GM12878 (cell line): ENCODE data around the gene MYL11. TPM values are rescaled to one million over a fixed set of nuclear protein-coding genes. Genes with fewer than 3 reads are reported as not detected.

ENCODE experiments used
- ATAC-seq: fragments of 200-7000 bp; cut with Tn5 transposase; 3 replicates; pipeline ENCODE4 v1.9.1; 2020; ENCODE audit warnings: mild to moderate bottlenecking, moderate library complexity
- BruUV-seq: library from RNA; stranded (reverse); fragments of 400-500 nt; replicated peaks from 2 replicates; lab custom pipeline; 2021; lab: Mats Ljungman, UMichigan
- CTCF ChIA-PET: fragments of 300-600 bp; sonication (Branson Sonifier 250); formaldehyde crosslinking; extraction: SDS; loops from one replicate; lab custom pipeline; 2021; ENCODE audit warnings: inconsistent platforms; lab: Yijun Ruan, JAX
- POLR2A ChIA-PET: fragments of 350-600 bp; formaldehyde crosslinking; extraction: SDS; loops from one replicate; lab custom pipeline; 2021; ENCODE audit warnings: inconsistent platforms; lab: Charles Lee
- RAD21 ChIA-PET: fragments of 300-600 bp; sonication (Branson Sonifier 250); formaldehyde crosslinking; loops from one replicate; lab custom pipeline; 2023; ENCODE audit warnings: antibody characterized with exemption; ENCODE audit not compliant: unreplicated experiment; lab: Charles Lee
- SMC1A ChIA-PET: fragments of 300-600 bp; sonication (Branson Sonifier 250); formaldehyde crosslinking; loops from one replicate; lab custom pipeline; 2023; ENCODE audit not compliant: unreplicated experiment, uncharacterized antibody; lab: Charles Lee
- DNase-seq: peaks from one replicate; pipeline ENCODE4 v3.0.0-alpha.2; 2011; ENCODE audit warnings: low read depth, low spot score
- FAIRE-seq: peaks from 3 replicates; lab custom pipeline; 2011; peaks lifted over from hg19 to GRCh38; lab: Jason Lieb, UNC
- H2AFZ ChIP-seq: 2 replicates; pipeline ENCODE4 v1.6.0; 2011; ENCODE audit warnings: low read depth, low read length, control low read depth; ENCODE audit not compliant: control insufficient read depth
- H3K27ac ChIP-seq: 2 replicates; pipeline ENCODE4 v1.5.1; 2011; ENCODE audit warnings: control low read depth; ENCODE audit not compliant: control insufficient read depth, insufficient read depth
- H3K27me3 ChIP-seq, 2 experiments: replicated peaks in 1 of 2; 2 replicates each; pipeline versions ENCODE4 v1.6.0 to v1.6.1; 2011; ENCODE audit warnings: low read length in 1 of 2; ENCODE audit not compliant: control insufficient read depth in 2 of 2, insufficient read depth in 2 of 2
- H3K36me3 ChIP-seq, 2 experiments: 2 replicates each; pipeline ENCODE4 v1.5.1; 2011; ENCODE audit warnings: low read length in 1 of 2; ENCODE audit not compliant: control insufficient read depth in 2 of 2, insufficient read depth in 2 of 2
- H3K4me1 ChIP-seq: 2 replicates; pipeline ENCODE4 v1.6.1; 2011; ENCODE audit warnings: mild to moderate bottlenecking, low read length, moderate library complexity, mixed read lengths; ENCODE audit not compliant: control insufficient read depth, insufficient read depth
- H3K4me2 ChIP-seq: 2 replicates; pipeline ENCODE4 v1.6.0; 2011; ENCODE audit warnings: control low read depth; ENCODE audit not compliant: control insufficient read depth, insufficient read depth
- H3K4me3 ChIP-seq: fragments of 200-600 bp; sonication (generic); 2 replicates; pipeline ENCODE4 v1.5.1; 2016
- H3K79me2 ChIP-seq: 2 replicates; pipeline ENCODE4 v1.6.0; 2011; ENCODE audit warnings: low read length; ENCODE audit not compliant: control insufficient read depth, insufficient read depth
- H3K9ac ChIP-seq: 2 replicates; pipeline ENCODE4 v1.8.0; 2011; ENCODE audit warnings: low read length, control low read depth, mixed read lengths; ENCODE audit not compliant: control insufficient read depth, insufficient read depth
- H3K9me3 ChIP-seq: replicated peaks from 3 replicates; pipeline ENCODE4 v1.5.1; 2011; ENCODE audit warnings: mild to moderate bottlenecking, low read length; ENCODE audit not compliant: control insufficient read depth, insufficient read depth
- H4K20me1 ChIP-seq: 2 replicates; pipeline ENCODE4 v1.6.0; 2011; ENCODE audit not compliant: control insufficient read depth, insufficient read depth
- CREB1 ChIP-seq: IDR thresholded peaks from 2 replicates; pipeline ENCODE4 v1.6.1; 2012; ENCODE audit warnings: low read depth, mild to moderate bottlenecking, inconsistent platforms
- EP300 ChIP-seq, 2 experiments: fragments of 150-350 bp in 1 of 2; IDR thresholded peaks; 2 replicates each; pipeline ENCODE4 v1.6.1; 2011 to 2012; ENCODE audit warnings: low read depth in 2 of 2, low read length in 2 of 2, borderline replicate concordance in 1 of 2, improper control_type of control experiment in 1 of 2, inconsistent platforms in 1 of 2; ENCODE audit not compliant: control insufficient read depth in 1 of 2
- HCFC1 ChIP-seq: fragments of 150-350 bp; IDR thresholded peaks from 2 replicates; pipeline ENCODE4 v1.6.1; 2014; ENCODE audit warnings: low read length
- MTA2 ChIP-seq: fragments of 450-650 bp; IDR thresholded peaks from 2 replicates; pipeline ENCODE4 v1.6.1; 2016; ENCODE audit warnings: low read depth, mild to moderate bottlenecking, moderate library complexity
- NR2C1 ChIP-seq: fragments of 450-650 bp; IDR thresholded peaks from 2 replicates; pipeline ENCODE4 v1.6.1; 2017; ENCODE audit warnings: antibody characterized with exemption, mild to moderate bottlenecking, moderate library complexity
- TCF12 ChIP-seq: IDR thresholded peaks from 2 replicates; pipeline ENCODE4 v1.6.1; 2011; ENCODE audit warnings: low read depth, mild to moderate bottlenecking, low read length
- TCF3 ChIP-seq: IDR thresholded peaks from 2 replicates; pipeline ENCODE4 v1.6.1; 2012; ENCODE audit warnings: low read depth, mild to moderate bottlenecking, low read length, borderline replicate concordance; ENCODE audit not compliant: insufficient read depth
- WGBS: methylation state at CpG from one replicate; pipeline ENCODE4 v1.1.6; 2016; ENCODE audit warnings: low lambda C conversion rate; ENCODE audit not compliant: insufficient replicate concordance, insufficient coverage; ENCODE audit errors: missing lambda C conversion rate; 5-methylcytosine and 5-hydroxymethylcytosine counted together
- in situ Hi-C: fragments of 300-500 bp; cut with MboI; formaldehyde crosslinking; loops from 9 replicates; pipeline ENCODE4 v1.14.3; 2018; ENCODE audit warnings: mixed read lengths
- intact Hi-C: fragments of 100-400 bp; cut with micrococcal nuclease; formaldehyde crosslinking; loops from one replicate; pipeline ENCODE4 v1.14.2; 2022; ENCODE audit not compliant: unreplicated experiment
- polyA plus RNA-seq, 11 experiments: library from polyadenylated mRNA; depleted of rRNA in 4 of 11; unstranded in 6 of 11; stranded (reverse) in 5 of 11; fragments of >200 nt; fragmentation: Nextera tagmentation in 4 of 11; fragmentation: Illumina TruSeq in 1 of 11; extraction: Ambion mirVana in 4 of 11; extraction: Trizol in 1 of 11; gene quantifications; 1 replicate in 1 of 11; 2 replicates in 10 of 11; pipeline versions ENCODE4 v1.2.1 to v1.2.3, GENCODE V29; 2011 to 2016; ENCODE audit warnings: inconsistent platforms in 2 of 11, missing spikeins in 2 of 11, low read depth in 1 of 11
- total RNA-seq, 4 experiments: library from RNA; depleted of rRNA in 3 of 4; stranded (reverse); fragments of >200 nt in 3 of 4; fragmentation: Illumina TruSeq in 1 of 4; extraction: Trizol in 1 of 4; gene quantifications; 2 replicates each; pipeline versions ENCODE4 v1.2.1 to v1.2.3, GENCODE V29; 2013 to 2021
- TF ChIP-seq, protein P1 (sequence below): IDR thresholded peaks from 2 replicates; pipeline ENCODE4 v1.6.1; 2012; ENCODE audit warnings: mild to moderate bottlenecking, low read depth, low read length
- TF ChIP-seq, protein P2 (sequence below): IDR thresholded peaks from 2 replicates; pipeline ENCODE4 v1.6.1; 2011; ENCODE audit warnings: low read depth, mild to moderate bottlenecking, low read length, moderate library complexity, borderline replicate concordance; ENCODE audit errors: extremely low read depth
- TF ChIP-seq, protein P3 (sequence below): fragments of 450-650 bp; IDR thresholded peaks from 2 replicates; pipeline ENCODE4 v1.6.1; 2017; ENCODE audit warnings: borderline replicate concordance
- TF ChIP-seq, protein P4 (sequence below): fragments of 150-350 bp; IDR thresholded peaks from 2 replicates; pipeline ENCODE4 v1.6.1; 2016; ENCODE audit warnings: low read depth, low read length
- TF ChIP-seq, protein P5 (sequence below): fragments of 450-650 bp; conservative IDR thresholded peaks from 2 replicates; pipeline ENCODE4 v1.6.1; 2017; ENCODE audit warnings: mild to moderate bottlenecking, moderate library complexity

Gene MYL11
- total and polyA plus RNA-seq, 10 of the 15 experiments (the other 5 are each of a cell fraction or from before 2014, with no cell fraction given): 0.19 to 1.2 (median 0.61) TPM; not detected in 5

DNA sequence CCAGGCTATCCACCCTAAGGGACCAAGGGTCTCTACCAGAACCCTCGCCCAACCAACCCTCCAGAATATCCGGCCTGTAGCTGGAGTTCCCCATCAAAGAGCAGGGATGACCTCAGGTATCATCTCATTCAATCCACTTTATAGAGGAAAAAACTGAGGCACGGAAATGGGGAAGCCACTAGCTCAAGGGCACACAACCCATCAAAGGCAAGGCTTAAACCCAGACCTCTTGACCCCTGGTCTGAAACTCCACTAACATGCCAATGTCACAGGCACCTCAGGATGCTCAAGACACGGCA, 5.9 kb upstream of the MYL11 start:
- Histone ChIP-seq H4K20me1 (peaks cover 17% of the 10 kb centered on the region), H3K27me3 (no peaks in the 10 kb centered on the region), H3K9ac (peak overlapping the region; percentile 86), H3K36me3 (peaks cover 2 to 4% of the 10 kb centered on the region in 2 experiments; a peak in 2 of 4 replicates), H3K9me3 (no peaks in the 10 kb centered on the region), H3K27ac (peak overlapping the region; percentile 64), H3K79me2 (peaks cover 35% of the 10 kb centered on the region), H3K4me3 (peak overlapping the region; percentile 97), H3K4me2 (peak overlapping the region; percentile 98), H2AFZ (no peak overlapping the region), H3K4me1 (peaks cover 16% of the 10 kb centered on the region)
- TF ChIP-seq, protein P1, sequence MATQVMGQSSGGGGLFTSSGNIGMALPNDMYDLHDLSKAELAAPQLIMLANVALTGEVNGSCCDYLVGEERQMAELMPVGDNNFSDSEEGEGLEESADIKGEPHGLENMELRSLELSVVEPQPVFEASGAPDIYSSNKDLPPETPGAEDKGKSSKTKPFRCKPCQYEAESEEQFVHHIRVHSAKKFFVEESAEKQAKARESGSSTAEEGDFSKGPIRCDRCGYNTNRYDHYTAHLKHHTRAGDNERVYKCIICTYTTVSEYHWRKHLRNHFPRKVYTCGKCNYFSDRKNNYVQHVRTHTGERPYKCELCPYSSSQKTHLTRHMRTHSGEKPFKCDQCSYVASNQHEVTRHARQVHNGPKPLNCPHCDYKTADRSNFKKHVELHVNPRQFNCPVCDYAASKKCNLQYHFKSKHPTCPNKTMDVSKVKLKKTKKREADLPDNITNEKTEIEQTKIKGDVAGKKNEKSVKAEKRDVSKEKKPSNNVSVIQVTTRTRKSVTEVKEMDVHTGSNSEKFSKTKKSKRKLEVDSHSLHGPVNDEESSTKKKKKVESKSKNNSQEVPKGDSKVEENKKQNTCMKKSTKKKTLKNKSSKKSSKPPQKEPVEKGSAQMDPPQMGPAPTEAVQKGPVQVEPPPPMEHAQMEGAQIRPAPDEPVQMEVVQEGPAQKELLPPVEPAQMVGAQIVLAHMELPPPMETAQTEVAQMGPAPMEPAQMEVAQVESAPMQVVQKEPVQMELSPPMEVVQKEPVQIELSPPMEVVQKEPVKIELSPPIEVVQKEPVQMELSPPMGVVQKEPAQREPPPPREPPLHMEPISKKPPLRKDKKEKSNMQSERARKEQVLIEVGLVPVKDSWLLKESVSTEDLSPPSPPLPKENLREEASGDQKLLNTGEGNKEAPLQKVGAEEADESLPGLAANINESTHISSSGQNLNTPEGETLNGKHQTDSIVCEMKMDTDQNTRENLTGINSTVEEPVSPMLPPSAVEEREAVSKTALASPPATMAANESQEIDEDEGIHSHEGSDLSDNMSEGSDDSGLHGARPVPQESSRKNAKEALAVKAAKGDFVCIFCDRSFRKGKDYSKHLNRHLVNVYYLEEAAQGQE: no peak
- TF ChIP-seq, protein P2, sequence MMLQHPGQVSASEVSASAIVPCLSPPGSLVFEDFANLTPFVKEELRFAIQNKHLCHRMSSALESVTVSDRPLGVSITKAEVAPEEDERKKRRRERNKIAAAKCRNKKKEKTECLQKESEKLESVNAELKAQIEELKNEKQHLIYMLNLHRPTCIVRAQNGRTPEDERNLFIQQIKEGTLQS: no peak
- no peak for TF ChIP-seq EP300 (IDR thresholded peaks at IDR 0.05; ENCODE audit: borderline replicate concordance in 1 of 2, control insufficient read depth in 1 of 2, low read depth in 2 of 2, low read length in 2 of 2)
- TF ChIP-seq, protein P3, sequence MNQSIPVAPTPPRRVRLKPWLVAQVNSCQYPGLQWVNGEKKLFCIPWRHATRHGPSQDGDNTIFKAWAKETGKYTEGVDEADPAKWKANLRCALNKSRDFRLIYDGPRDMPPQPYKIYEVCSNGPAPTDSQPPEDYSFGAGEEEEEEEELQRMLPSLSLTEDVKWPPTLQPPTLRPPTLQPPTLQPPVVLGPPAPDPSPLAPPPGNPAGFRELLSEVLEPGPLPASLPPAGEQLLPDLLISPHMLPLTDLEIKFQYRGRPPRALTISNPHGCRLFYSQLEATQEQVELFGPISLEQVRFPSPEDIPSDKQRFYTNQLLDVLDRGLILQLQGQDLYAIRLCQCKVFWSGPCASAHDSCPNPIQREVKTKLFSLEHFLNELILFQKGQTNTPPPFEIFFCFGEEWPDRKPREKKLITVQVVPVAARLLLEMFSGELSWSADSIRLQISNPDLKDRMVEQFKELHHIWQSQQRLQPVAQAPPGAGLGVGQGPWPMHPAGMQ: no peak
- no peak for TF ChIP-seq TCF12
- no peak for TF ChIP-seq HCFC1
- TF ChIP-seq, protein P4, sequence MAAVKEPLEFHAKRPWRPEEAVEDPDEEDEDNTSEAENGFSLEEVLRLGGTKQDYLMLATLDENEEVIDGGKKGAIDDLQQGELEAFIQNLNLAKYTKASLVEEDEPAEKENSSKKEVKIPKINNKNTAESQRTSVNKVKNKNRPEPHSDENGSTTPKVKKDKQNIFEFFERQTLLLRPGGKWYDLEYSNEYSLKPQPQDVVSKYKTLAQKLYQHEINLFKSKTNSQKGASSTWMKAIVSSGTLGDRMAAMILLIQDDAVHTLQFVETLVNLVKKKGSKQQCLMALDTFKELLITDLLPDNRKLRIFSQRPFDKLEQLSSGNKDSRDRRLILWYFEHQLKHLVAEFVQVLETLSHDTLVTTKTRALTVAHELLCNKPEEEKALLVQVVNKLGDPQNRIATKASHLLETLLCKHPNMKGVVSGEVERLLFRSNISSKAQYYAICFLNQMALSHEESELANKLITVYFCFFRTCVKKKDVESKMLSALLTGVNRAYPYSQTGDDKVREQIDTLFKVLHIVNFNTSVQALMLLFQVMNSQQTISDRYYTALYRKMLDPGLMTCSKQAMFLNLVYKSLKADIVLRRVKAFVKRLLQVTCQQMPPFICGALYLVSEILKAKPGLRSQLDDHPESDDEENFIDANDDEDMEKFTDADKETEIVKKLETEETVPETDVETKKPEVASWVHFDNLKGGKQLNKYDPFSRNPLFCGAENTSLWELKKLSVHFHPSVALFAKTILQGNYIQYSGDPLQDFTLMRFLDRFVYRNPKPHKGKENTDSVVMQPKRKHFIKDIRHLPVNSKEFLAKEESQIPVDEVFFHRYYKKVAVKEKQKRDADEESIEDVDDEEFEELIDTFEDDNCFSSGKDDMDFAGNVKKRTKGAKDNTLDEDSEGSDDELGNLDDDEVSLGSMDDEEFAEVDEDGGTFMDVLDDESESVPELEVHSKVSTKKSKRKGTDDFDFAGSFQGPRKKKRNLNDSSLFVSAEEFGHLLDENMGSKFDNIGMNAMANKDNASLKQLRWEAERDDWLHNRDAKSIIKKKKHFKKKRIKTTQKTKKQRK: no peak
- no peak for TF ChIP-seq TCF3
- TF ChIP-seq MTA2: no peak
- no peak for TF ChIP-seq CREB1
- TF ChIP-seq, protein P5, sequence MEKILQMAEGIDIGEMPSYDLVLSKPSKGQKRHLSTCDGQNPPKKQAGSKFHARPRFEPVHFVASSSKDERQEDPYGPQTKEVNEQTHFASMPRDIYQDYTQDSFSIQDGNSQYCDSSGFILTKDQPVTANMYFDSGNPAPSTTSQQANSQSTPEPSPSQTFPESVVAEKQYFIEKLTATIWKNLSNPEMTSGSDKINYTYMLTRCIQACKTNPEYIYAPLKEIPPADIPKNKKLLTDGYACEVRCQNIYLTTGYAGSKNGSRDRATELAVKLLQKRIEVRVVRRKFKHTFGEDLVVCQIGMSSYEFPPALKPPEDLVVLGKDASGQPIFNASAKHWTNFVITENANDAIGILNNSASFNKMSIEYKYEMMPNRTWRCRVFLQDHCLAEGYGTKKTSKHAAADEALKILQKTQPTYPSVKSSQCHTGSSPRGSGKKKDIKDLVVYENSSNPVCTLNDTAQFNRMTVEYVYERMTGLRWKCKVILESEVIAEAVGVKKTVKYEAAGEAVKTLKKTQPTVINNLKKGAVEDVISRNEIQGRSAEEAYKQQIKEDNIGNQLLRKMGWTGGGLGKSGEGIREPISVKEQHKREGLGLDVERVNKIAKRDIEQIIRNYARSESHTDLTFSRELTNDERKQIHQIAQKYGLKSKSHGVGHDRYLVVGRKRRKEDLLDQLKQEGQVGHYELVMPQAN: no peak
- no peak for TF ChIP-seq NR2C1
- ATAC-seq: no peak
- 3% methylated on average over 4 of the region's 4 CpGs for WGBS
- intact Hi-C loops (no loop called here), in situ Hi-C loops (no loop called here)
- ChIA-PET POLR2A (interaction anchor here (0.7 to 2.1 kb wide), 7 partner anchors 9 to 263 kb away, joined by 3 to 8 read pairs (median 4); no protein-coding TSS in a partner anchor), SMC1A (interaction anchor here (1.1 to 3.5 kb wide), 3 partner anchors 12 to 39 kb away, joined by 4 to 15 read pairs (median 4); partner anchors contain the start of gene ZNF771), CTCF (interaction anchor here (0.6 to 9.0 kb wide), 8 partner anchors 12 to 276 kb away, joined by 3 to 70 read pairs (median 4); partner anchors contain the start of genes DCTPP1 and ZNF771), RAD21 (interaction anchor here (0.6 to 3.8 kb wide), 5 partner anchors 14 to 260 kb away, joined by 3 to 33 read pairs (median 5); partner anchors contain the start of genes CD2BP2, SEPTIN1 and ZNF771)
- DNase-seq: no peak
- FAIRE-seq: no peak
- no TSS peak for BruUV-seq
